HG02571 (cell line): ENCODE data around the gene ZBTB7C.

Experiments used
- ATAC-seq: cut with Tn5 transposase; IDR thresholded peaks from one replicate; pipeline ENCODE4 v1.9.1; 2021; ENCODE audit warnings: mild to moderate bottlenecking, moderate library complexity; ENCODE audit not compliant: unreplicated experiment

Gene ZBTB7C

DNA sequence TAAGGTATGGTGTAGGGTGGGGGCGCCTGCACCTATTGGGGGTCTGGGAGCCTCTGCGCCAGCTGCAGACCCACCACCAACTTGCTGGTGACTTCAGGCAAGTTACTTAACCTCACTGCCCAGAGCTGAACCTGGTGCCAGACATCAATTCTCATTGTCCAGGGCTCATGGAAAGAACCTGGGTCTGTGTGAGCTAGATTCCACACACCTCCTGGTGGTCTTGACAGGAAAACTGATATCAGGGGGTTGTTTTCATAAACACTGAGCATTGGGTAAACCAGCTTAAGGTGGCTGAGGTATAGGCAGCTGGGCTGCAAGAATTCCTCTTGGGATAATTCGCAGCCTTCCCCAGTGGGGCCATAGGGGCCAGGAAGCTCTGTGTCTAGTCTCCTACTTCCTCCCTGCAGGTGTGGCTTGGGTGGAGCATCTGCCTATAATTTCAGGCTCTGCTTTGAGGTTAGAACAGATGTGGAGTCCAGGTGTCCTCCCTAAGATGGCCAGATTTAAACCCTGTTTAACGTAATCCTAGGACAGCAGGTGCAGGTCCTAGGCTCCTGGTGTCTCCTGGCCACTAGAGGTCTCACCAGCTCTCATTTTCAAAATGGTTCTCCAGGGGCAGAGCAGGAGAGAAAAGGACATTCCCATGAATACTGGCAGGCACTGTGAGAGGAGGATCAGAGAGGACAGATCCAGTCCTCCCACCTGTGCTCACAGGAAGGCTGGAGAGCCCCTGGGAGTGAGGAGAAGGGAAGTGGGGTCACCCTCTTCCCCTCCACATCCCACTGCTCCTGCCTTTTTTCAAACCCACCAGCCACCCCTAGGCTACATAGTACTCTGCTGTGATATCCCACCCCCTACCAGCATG, 378.3 kb downstream of the ZBTB7C start:
- ATAC-seq: no peak

DNA sequence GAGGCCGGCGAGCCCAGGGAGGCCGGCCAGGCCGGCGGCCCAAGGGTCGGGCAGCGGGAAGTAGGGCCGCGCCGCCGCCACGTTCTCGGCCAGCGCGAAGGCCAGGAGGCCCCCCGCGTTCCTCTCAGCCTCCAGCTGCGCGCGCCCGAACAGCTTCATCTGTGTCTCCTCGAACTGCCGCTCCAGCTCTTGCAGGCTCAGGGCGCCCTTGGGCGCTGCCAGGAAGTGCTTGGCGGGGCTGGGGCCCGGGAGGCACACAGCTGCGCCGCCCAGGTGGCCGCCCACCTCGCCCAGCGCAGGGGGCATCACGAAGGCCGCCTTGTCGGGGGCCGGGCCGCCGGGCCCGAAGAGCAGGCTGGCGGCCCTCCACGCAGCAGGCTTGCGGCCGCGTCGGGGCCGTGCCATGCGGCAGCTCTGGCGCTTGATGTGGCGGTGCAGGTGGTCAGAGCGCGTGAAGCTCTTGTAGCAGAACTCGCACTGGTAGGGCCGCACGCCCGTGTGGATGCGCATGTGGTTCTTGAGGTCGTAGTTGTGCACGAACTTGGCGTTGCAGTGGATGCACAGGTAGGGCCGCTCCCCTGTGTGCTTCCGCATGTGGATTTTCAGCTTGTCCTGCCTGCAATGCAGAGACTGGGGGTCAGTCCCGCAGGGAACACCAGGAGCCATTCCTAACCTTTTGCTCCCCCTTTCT, 379.7 kb downstream of the ZBTB7C start:
- ATAC-seq: no peak

- ATAC-seq: no peak
These were observed 380.5 kb downstream of the ZBTB7C start for GRCh38 chr18:48028696-48029095.

DNA sequence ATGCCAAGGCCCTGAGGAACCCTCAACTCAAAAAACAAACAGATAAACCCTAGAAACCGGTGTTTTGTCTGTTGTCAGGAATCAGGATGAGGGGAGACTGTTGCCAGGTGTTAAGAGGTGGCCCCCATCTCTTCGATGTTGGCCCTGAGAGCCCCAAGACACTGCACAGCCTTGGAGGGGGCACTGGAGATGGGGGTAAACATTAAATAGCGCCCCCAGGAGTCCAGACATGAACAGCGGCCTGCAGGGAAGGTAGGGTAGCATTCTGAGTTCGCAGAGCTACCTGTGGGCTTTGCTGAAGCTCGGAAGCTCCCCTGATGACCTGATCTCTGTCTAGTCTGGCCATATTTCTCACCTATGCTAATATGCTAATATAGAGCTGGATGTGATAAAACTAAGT, 381.1 kb downstream of the ZBTB7C start:
- ATAC-seq: no peak

DNA sequence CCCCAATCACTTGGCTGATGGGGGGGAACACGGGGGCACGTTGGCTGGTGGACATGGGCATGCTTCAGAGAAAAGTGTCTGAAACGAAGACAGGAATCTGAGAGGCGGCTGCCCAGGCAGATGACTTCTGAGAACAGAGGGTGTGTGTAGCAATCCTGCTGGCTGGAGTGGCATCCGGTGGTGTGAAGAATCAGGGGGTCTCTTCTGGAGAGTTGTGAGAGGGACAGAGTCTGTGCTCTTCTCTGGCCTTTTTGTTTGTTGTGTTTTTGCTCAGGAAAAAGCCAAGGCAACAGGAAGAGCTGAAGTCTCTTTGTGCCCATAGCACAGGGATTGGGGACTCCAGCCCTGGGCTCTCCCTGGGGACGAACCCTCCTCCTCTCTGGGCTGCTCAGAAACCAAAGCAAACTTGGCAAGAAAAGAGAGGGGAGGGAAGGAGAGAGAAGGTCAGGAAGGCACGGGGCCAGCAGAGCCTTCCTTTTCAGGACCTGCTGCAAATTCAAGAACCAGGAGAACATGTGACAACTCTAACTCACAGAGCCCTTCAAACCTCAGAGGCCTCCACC, 381.7 kb downstream of the ZBTB7C start:
- no peak for ATAC-seq

- ATAC-seq: no peak
These were observed 383.0 kb downstream of the ZBTB7C start for GRCh38 chr18:48026216-48026615.

DNA sequence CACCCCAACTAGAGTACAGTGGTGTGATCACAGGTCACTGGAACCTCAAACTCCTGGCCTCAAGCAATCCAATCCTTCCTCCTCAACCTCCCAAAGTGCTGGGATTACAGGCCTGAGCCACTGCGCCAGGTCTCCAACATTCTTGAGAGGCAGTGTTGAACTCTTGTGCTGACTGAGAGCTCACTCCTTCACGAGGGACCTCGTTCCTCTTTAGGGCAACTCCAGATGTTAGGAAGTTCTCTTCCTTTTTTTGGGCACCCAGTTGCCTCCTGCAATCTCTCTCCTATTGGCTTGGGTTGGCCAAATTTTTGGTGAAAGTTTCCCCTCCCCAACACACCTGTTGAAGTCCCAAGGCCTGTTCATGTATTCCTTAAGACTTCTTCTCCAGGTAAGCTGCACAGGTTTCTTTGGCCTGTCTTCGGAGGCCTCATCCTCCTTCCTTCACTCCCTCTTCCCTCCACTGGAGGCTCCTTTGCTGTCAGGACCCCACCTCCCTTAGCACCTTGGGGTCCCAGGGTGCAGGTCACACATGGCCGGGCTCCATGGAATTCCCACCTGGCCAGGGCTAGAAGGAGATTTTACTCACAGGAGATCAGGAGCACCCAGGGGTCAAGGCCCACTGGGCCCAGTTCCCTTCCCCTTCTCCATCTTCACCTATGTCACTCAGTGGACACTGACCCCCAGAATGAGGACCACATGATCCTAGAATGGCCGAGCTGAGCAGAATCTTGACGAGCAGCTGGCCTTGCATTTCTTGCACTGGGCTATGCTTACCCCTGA, 384.1 kb downstream of the ZBTB7C start:
- no peak for ATAC-seq

GRCh38 chr18:48024009-48024512, 385.1 kb downstream of the ZBTB7C start:
- no peak for ATAC-seq

DNA sequence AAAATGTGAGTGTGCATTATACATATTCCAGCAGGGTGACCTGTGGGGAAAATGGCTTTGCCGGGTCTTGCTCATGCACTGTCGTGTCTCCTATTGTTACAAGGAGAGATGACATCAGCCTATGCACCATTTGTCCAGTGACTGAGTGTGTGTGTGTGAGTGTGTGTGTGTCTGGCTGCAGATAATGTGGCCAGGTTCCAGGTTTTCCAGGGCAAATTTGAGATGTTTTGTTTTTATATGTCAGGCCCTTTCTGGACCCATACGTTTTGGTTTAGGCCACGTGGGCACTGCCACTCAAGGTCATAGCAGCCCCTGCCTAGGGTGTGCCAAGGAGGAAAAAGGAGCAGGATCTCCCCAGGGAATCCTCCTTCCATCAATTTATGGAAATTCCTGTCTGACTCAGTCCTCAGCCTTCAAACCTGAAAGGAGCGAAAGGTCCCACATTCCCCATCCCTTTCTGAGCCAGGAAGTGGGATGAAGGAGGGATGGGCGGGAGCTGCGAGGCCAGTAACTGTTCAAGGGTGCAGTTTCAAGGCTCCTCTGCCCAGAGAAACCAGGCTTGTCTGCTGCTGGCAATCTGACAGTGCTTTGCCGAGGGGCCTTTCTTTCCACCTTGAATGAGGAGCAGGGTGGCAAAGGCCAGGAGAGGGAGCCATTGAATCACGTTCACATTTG, 385.7 kb downstream of the ZBTB7C start:
- ATAC-seq: no peak

GRCh38 chr18:48022531-48023329, 386.5 kb downstream of the ZBTB7C start:
- ATAC-seq: no peak

DNA sequence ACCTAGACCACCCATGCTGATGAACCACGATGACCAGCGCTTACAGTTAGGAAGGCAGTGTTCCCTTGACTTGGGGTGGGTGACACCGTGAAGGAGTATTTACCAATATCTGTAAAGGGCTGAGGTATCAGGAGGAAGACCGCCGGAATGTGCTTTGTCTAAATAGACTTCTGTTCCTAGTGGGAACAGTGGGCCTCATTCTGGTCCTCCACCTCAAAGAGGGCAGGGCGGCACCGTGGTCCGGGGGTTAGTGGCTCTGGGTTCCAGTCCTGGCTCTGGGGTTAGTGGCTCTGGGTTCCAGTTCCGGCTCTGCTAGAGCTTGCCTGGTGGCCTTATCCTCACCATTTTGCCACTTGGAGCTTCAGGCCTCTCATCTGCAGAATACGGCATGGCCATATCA, 387.2 kb downstream of the ZBTB7C start:
- no peak for ATAC-seq

GRCh38 chr18:48021273-48021914, 387.8 kb downstream of the ZBTB7C start:
- no peak for ATAC-seq

- ATAC-seq: no peak
These were observed 388.6 kb downstream of the ZBTB7C start for GRCh38 chr18:48020337-48021250.

- no peak for ATAC-seq
These were observed 389.4 kb downstream of the ZBTB7C start for GRCh38 chr18:48019557-48020325.

DNA sequence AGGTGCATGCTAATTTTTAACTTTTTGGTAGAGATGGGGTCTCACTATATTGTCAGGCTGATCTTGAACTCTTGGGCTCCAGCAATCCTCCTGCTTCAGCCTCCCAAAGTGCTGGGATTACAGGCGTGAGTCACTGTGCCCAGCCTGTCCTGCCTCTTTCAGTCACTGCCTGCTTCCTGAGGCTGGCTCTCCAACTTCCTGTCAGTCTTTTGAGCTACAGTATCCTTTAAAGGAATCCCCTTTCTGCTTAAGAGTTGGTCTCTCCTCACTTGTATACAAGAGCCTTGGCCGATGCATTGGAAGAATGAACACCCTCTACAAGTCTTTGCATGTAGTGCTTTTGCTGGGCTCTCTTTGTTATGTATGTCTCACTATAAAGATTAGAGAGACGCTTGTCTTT, 390.3 kb downstream of the ZBTB7C start:
- ATAC-seq: no peak

DNA sequence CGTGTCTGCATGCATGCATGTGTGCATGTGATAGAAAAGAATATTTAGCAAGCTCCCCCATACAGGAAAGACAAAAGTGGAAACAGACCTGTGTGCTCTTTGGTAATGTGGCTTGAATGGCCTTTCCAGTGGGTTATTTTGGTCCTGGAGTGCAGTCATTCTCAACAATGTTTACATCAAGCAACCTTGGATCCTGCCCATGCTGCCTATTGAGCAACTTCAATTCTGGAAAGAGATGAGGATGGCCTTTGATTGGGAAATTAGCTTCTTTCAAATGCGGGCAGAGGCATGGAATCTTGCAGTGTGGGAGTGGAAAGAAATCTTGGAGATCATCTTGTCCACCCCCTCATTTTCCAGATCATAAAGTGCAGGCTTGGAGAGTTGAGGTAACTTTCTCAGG, 391.5 kb downstream of the ZBTB7C start:
- ATAC-seq: no peak

GRCh38 chr18:48013162-48013561, 396.0 kb downstream of the ZBTB7C start:
- no peak for ATAC-seq
